Measurements from ENCODE around the gene FAM83F.

The FAM83F gene

DNA sequence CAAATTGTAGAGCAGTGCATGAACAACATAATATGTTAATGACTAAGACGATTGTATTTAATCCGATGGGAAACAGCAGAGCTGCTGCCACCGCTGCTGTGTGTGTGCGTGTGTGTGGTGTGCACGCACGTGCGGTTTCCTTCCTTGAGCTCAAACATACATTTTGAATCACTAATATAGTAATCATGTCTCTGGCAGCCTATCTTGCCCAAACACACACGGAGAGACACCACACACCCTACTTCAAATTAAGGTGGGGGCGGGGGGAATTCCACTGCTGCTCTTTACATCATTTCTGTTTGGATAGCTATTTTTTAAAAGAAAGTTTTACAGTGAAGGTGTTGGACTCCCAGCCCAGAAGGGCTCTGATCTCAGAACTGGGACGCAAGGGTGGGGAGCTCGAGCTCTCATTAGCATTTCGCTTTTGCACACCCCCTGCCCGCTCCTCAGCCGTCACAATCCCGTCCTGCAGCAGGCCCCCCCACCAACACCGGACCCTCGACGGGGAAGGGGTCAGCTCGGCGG, 651 bp upstream of the FAM83F start:
- DNase-seq (ENCODE audit: low spot score), result no peak

DNA sequence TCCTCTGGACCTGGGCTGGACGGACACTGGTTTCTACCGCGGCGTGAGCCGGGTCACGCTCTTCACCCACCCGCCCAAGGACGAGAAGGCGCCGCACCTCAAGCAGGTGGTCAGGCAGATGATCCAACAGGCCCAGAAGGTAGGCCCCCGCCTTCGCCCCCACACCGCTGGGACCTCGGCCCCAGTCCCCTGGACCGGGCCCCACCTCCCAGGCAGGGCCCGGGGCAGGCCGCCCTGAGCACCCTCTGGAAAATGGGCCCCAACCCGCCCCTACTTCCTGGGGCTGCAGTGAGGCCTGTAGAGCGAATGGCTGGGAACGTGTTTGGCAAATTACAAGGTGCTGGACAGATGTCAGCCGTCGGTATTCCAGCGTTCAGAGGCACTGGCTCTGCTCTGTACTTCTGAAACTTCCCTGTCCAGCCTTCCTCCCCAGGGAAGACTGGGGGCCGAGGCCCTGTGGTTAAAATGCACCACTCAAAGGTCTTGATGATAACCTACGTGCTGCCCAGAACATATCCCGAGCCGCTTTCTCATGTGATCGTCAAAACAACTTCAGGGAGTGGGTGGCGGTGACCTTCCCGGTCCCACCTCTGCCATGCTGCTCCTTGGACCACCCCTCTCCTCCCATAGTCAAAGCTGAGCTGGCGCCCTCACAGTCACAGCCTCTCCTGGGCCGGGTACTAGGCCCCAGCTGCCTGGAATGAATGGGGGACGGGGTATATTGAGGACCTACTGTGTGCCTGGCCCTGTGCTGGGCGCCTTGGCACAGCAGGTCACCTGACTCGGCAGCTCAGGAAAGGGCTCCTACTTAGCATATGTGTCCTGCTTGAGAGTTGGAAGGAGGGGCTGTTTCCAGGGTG, 869 bp downstream of the FAM83F start:
- DNase-seq (ENCODE audit: low spot score), result no peak

DNA sequence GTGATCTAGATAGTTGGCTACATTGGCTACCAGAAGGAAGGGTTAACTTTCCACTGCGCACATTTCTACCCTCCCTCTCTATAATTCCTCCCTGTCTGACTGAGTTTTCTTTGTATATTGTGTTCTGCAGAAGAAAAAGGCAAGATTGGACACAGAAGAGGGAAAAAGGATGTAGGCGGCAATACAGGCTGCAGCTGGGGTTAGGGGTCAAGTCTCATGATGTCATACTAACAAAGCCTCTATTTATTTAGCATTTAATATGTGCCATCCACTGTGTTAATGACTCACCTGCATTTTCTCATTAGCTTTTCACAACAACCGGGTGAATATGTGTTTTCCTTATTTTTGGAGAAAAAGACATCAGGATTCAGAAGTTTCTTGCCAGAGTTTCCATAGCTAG, 2.0 kb downstream of the FAM83F start:
- no peak for DNase-seq (ENCODE audit: low spot score)

DNA sequence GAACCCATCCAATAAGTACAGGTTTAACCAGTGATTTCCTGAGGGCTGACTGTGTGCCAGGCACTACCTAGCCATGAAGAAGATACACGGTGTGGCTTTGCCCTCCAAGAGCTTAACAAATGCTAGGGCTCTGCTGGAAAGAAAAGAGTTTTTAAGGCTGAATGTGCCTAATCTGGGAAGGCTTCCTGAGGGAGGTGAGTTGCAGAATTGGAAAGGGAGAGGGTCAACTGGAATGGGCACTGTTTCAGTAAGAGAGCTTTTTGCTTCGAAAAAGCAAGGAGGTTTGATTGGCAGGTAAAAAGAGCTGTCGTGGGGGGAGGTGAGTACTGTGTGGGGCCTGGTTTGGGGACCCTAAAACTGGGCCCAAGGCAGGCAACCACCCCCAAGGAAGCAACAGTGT, 2.7 kb downstream of the FAM83F start:
- no peak for DNase-seq (ENCODE audit: low spot score)

DNA sequence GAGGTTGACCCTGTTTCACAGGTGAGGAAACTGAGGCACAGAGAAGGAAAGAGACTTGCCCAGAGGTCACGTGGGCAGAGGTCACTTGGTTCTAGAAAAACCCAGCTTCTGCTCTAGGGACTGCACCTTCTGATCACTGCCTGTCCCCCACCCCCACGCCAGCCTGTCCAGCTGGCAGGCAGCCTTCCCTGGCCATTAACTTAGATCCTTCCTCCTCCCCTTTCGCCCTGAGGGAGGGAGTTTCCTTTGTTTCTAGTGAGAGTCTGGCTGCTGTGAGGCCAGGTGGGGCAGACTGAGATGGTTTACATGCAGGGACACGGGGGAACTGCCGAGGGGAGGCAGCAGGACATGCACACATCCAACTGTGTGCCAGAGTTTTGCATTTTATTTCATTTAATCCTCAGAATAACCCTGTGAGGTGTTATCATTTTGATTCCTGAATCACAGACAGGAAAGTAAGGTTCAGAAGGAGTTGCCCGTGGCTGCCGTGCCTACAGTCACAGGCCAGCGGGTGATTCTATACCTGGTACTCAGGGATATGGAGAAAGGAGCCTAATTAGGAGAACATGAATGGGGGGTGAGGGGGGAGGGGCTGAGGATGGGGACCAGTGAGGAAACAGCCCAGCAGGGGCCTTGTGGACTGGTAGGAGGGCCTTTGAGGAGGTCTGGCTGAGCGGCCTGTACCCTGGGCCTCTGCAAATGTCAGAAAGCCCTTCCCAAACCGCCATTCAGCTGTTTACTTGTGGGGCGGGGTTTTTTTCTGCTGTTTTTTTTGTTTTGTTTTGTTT, 3.4 kb downstream of the FAM83F start:
- no peak for DNase-seq (ENCODE audit: low spot score)

DNA sequence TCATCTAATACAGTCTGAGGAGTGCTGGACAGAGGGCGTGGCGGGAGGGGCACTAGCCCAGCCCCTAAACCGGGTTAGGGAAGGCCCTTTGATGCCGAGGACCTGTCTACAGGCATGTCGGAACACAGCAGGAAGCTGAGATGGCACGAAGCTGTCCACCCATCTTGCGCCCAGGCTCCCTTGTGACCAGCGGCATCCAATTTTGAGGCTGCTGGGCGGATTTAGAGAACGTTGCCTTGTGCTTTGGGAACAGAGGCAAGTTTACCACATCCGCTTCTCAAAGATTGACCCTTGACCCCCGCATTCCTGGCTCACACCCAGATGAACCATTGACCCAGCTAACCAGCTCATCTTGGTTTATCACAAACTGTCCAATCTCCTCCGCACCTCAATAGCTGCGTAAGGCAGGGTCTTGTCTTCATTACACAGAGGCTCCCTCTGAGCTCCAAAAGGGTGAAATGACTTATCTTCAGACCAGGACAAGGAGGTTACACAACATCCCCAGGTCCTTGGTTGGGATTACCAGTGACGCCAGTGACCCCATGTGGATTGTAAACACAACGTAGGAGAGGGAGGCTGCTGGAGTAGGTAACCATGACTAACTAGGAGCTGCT, 4.5 kb downstream of the FAM83F start:
- no peak for DNase-seq (ENCODE audit: low spot score)

DNA sequence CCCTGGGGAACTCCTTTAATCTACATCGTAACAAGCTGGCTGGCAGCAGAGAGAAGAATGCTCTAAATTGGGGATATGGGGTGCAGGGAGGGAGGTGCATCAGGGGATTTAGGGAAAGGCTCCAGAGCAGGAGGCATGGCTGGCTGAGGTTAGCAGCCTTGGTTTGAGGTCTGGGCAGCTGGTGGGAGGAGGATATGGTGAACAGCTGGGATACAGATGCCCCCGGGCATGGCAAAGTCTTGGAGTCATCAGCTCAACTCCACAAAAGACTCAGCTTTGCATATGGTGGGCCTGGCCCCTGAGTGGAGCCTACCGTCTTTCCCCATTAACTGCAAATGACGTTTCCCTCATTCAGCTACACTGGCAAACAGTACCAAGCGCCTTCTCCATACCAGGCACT, 5.4 kb downstream of the FAM83F start:
- no peak for DNase-seq (ENCODE audit: low spot score)

DNA sequence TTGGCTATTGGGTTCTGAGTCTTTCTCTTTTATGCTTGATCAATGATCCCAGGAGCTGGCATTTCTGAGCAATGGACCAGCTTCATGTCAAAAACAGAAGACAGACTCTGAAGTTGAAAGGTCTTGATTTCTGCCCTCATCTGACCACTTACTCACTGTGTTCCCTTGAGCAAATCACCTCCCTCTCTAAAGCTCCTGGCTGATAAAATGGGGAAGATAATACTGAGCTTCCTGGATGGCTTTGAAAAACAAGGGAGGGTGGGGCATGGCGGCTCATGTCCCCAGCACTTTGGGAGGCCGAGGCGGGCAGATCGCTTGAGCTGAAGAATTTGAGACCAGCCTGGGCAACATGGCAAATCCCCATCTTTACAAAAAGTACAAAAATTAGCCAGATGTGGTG, 6.4 kb downstream of the FAM83F start:
- DNase-seq (ENCODE audit: low spot score), result no peak

DNA sequence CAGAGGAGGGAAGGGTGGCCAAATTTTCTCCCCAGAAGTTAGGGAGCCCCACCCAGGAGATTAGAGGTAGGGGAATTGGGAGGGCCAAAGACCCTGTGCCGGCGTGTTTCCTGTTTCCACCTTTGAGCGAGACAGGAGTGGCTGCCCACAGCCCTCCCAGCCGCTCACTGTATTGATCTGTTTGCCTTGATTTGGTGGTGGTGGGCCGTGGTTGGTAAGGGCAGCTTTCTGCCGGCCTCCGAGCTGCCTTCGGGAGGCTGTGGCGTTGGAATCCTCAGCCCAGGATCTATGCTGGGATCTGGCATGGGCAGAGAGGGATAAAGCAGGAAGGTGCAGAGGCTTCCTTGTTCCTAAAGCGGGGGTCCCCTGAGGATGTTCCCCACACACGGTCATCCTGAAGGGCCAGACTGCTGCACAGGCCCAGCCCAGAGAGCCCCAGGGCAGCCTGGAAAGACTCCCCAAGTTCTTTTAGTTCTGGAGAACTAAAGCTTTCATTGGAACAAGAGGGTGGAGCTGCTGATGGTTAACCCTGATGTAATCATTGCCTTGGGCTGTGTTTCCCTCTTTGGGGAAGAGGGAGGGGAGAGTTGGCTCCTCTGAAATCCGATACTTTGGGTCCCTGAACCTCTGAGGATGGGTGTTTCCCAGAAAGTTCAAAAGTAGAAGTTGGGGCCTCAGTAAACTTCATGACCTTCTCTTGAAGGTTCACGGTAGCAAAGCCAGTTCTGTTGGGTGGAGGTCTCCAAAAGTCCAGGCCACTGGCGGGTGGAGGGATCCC, 7.2 kb downstream of the FAM83F start:
- DNase-seq (ENCODE audit: low spot score), result no peak

DNA sequence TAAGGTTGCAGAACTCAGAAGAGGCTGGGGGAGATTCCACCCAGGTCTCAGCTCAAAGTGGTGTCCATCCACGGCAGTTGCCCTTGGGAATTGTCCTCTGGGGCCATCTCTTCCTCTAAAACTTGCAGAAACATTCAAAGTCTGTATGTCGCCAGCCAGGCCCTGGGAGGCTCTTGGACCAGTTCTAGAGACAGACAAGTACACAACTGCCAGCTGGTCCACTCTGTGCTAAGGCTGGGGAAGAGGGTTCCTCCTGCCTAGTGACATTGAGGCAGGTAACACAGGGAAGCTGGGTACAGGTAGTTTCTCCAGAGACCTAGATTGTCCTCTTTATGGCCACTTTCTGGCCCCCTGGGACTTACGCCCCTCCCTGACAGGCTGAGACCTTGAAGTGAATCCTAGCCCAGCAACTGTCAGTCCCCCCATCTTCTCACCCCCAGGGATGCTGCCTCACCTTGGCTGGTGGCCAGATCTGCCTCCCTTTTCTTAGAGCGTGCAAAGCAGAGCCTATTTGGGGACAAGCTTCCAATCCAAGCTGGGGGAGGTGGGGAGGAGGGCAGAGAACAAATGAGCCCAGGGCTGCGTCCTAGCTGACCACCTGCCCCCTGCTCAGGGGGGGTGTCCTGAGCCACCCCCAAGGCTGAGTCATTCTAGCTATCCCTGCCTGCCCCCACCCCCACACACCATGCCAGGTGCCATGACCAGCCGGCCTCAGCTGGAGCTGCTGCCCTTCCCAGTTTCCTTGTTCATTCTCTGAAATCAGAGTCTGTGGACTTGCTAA, 8.4 kb downstream of the FAM83F start:
- DNase-seq (ENCODE audit: low spot score), result no peak

DNA sequence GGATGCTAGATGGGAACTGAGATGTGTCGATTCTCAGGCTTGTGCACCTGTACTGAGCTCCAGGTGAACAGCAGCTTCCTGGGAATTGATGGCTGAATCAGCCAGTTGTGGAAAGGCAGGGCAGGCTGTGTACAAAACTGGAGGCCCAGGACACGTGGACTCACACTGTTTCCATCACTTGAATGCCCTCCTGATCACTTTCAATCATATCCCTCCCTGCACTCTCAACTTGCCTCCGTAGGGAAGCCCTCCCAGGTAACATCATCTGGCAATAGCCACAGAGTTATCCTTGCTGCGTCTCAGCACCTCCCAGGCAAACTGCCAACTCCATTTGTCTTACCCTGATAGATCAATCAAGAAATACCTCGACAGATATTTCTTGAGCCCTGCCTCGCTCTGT, 10.1 kb downstream of the FAM83F start:
- DNase-seq (ENCODE audit: low spot score), result no peak

DNA sequence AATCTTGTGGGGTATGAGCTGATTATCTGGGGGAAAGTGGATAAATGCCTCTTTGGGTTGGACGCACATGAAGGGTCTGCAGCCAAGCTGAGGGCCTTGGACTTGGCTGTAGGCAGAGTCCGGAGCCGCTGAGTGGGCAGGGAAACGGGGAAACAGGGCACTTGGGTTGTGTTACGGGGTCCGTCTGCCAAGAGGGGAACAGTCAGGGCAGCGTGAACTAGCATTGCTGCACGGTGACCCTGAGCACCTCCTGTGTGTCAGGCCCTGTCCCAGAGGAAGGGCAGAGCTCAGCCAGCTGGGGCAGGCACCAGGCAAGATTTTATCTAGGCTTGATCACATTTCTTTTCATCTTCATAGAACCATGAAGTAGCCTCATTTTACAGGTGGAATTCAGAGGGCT, 11.9 kb downstream of the FAM83F start:
- no peak for DNase-seq (ENCODE audit: low spot score)

DNA sequence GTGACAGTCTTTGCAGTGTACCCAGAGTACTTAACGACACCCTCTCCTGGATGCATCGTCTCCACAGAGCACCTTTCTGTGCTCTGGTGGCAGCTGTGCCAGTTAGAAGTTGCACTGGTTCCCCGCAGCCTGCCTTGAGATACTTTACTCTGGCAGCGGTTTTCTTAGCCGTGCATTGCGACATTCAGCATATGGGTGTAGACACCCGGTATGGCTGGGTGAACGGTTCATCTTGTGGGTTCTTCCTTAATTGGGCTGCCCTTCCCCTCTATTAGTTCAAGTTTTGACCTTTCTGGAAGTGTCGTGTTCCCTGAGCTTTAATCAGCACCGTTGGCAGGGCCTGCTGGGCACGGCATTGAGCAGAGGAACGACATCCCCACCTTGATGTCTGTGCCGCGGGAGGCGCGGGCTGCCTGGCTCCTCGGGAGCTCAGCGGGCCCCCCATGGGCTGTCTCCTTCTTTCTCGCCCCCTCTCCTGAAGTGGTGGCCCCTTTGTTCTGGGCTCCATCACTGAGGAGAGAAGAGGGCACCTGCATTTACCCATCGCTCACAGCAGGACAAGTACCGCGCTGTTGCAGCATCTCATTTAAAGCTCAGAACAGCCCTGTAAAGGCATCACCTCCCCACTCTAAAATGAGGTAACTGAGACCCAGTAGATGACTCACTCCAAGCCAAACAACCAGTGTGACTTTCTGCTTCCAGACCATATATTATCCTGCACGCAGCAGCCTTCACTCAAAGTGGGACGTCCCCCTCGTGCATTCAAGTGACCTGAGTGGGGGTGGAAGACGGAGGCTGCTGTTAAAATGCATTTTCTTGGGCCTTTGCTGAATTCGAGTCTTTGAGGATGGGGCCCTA, 13.3 kb downstream of the FAM83F start:
- no peak for DNase-seq (ENCODE audit: low spot score)

DNA sequence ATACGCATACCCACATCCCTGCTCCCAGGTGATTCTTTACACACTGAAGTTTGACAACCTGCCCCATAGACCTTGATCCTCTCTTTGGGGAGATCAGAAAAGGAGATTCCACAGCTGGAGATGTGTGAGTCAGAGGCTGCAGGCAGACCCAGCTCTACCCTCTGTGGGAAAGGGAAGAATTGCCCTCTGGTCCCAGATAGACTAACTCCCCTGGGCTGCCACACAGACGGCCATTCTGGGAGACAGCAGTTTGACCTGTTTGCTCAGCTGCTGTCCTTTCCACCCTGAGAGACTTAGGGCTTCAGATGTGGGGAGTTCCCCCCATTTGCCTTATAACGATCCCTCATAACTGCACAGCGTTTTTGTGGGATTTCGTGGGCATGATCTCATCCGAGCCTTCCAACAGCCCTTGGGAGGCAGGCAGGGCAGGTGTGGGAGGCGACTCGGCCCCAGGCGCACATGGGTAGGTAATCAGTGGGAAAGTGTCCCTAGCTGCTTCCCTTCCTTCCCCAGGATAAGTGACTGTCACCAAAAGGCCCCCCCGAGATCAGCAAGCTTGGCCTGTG, 14.1 kb downstream of the FAM83F start:
- no peak for DNase-seq (ENCODE audit: low spot score)

DNA sequence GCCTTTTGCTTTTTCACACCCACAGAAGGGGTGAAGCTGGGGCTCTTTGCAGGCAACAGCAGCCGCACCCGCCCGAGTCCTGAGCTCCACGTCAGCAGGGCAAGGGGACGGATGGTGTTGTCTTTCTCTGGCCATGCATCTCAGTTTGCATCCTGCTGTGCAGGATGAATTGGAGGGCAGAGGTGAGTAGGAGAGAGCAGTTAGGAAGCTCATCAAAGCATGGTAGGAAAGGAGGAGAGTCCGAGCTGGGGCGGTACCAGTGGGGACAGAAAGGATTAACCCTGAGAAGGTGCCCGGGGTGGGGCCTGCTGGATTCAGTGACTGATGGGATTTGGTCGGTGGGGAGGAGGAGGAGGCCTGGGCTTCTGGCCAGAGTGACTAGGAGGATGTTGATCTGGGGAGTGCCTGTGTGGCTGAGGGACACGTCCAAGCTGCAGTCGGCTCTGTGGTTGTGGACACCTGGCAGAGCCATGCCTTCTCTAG, 14.6 kb downstream of the FAM83F start:
- DNase-seq (ENCODE audit: low spot score), result no peak

DNA sequence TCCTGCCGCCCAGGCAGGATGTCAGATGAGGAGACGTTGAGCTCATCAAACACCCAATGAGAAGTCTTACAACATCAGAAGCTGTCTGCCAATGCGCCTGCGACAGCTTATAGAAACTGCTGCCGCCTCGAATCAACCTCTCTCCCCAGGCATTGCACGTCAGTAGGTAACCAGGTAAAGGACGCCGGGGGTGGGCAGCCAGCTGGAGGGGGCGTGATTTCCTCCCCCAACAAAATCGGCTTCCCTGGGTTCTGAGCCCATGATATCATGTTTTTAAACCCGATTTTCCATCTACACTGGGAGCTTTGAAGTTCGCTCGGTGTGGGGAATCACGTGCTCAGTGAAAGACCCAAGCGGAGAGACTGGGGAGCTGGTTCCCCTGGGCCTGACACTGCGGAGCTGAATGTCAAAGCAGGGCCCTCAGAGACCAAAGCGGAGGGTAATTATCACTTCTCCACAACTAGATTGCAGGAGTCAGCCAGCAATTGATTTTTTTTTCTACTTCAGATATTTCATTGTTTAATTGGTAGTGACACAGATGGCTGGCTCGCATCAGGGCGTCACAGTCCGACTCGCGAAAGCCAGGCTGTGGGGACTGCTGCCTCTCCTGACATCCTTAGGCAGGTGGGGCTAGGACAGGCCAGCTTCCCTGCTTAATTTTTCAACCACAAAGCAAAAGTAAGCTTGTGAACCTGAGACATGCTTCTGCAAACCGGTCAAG, 15.4 kb downstream of the FAM83F start:
- DNase-seq (ENCODE audit: low spot score), result no peak

DNA sequence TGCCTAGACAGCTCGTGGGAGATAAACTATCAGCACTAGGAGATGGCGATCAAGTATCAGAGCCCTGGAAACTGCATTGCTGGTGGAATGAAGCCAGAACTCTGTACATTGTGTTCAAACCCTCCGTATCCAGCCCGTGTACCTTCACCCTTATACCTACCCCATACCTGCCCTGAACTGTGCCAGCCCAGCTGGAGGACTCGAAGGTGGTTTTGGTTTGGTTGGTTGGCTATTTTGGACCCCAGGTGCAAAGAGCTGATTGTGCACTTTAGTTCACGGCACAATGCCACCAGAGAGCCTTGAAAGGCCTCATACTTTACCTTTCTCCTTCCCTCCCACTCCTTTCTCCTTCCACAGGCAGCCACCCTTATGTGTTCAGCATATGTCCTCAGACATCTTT, 16.0 kb downstream of the FAM83F start:
- DNase-seq (ENCODE audit: low spot score), result no peak

DNA sequence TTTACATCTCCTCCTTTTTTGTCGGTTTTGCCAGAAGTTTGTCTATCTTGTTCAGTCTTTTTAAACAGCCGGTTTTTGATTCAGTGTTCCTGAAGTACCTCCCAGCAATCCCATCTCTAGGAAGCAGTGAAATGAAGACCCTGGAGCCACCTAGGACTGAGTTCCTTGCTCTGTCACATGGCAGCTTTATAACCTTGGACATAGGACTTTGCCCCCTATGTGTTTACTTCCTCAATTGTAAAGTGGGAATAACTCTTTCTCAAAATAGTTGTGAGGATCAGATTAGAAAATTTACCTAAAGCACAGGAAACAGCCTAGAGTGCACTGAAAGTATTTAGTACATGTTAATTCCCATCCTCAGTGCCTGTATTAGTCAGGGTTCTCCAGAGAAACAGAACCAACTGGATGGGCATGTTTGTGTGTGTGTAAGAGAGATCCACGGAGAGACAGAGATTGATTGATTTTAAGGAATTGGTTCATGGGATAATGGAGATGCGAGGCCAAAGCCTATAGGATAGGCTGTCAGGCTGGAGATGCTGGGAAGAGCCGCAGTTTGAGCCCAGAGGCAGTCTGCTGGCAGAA, 20.0 kb downstream of the FAM83F start:
- DNase-seq (ENCODE audit: low spot score), result no peak

All from cerebellar cortex (tissue), 1 donor.